Activated CD4-positive, alpha-beta T cell treated with anti-CD3 and anti-CD28 coated beads, Interleukin-2, amount 50 U/mL, for 4 hours (primary cell): ENCODE data around the gene ARHGAP22.
"Not testable (repeated sequence)": the region's sequence is repeated elsewhere in the genome, so short reads cannot be mapped to it uniquely, and the experiment has no call there.

Experiments used
- DNase-seq, 2 experiments: peaks; one replicate each; pipeline ENCODE4 v3.0.0-alpha.2; 2020

The ARHGAP22 gene

GRCh38 chr10:48445932-48446331, 158.9 kb downstream of the ARHGAP22 start:
- no peak for DNase-seq

- DNase-seq, result no peak
These were observed 159.7 kb downstream of the ARHGAP22 start for GRCh38 chr10:48444861-48445841.

GRCh38 chr10:48444266-48444665, 160.6 kb downstream of the ARHGAP22 start:
- no peak for DNase-seq

GRCh38 chr10:48442809-48443177, 162.1 kb downstream of the ARHGAP22 start:
- DNase-seq, result no peak

DNA sequence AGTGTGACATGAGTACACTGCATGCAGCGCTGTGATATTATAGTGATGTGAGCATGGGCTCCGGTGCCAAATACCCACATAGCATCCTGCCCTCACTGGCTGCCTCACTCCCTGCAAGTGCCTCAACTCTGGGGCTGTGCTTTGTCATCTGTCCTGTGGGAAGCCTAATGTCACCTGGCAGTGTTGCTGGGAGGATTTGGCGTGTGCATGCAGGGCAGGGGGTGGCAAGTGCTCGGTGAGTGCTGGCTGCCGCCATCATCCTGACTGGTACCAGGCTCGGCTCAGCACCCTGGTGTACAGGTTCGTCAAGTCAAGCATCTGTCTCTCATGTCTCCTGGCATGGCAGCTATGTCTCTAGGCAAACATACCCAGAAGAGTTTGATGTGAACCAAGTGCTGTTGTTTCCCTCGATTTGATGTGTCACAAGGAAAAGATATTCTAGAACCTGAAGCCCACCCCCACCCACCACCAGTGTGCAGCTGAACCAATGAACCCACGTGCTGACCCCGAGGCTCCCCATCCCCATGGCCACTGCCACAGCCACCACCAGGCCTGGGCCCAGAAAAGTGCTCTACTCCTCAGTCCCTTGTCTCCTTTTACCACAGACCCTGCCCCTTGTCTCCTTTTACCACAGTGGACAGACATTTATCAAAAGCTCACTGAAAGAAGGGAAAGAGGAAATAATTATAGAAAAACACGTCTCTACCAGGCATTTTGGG, 162.6 kb downstream of the ARHGAP22 start:
- DNase-seq, result no peak

DNA sequence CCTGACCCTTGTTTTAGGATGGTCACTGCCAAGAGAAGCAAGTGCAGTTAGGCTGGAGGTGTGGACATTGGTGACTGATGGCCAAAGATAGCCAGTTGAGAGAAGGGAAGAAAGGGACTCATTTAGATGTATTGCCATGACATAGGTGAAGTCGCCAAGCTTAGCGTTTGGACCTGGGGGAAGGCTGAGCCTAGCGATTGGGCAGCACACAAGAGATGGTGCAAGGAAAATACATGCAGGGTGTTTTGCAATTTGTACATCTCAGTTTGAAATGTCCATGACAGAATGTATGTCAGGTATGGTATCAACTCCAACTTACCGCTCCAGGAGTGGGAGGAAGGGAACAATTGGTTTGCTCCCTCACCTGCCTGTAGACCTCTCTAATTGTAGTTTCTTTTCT, 164.1 kb downstream of the ARHGAP22 start:
- no peak for DNase-seq

DNA sequence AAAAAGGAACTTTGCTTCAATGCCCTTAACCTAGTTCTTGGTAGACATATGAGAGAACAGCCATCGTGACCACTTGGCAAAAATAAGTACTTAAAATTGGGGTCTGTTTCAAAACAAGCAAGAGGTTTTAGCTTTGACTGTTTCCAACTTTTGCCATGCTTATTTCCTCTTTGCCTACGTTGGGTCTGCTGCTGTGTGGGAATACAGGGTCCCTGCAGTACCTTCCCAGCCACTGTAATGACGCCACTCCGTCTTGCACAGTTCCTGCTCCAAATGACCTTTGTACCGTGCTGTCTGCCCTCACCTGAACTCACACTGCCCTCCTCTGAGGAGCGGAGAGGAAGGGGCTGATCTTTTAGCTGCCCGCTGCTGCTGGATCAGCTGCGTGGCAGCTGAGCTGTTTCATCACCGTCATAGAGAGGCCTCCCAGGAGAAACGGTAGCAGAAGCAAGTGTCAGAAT, 165.3 kb downstream of the ARHGAP22 start:
- no peak for DNase-seq

GRCh38 chr10:48439031-48439430, 165.8 kb downstream of the ARHGAP22 start:
- DNase-seq, result no peak

- no peak for DNase-seq
These were observed 167.3 kb downstream of the ARHGAP22 start for GRCh38 chr10:48437546-48437945.

DNA sequence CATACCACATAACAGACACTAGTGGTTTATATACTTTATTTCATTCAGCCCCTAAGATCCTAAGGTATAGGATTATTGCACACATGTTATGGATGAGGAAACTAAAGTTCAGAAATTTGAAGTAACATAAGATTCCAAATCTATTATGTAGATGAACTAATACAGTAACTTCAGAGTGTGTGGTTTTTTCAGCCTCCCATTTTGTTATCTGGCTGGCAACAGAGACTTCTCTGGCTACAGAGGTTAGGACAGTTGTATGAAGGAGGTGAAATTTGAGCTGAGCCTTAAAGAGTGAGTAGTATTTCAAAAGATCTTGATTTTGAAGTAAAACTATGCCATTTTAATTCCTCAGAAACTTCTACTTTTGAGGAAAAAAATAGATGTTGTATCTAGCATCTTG, 173.0 kb downstream of the ARHGAP22 start:
- no peak for DNase-seq

GRCh38 chr10:48430402-48430993, 174.4 kb downstream of the ARHGAP22 start:
- no peak for DNase-seq

GRCh38 chr10:48429309-48429708, 175.6 kb downstream of the ARHGAP22 start:
- DNase-seq, result no peak

GRCh38 chr10:48428896-48429295, 176.0 kb downstream of the ARHGAP22 start:
- DNase-seq, result no peak

GRCh38 chr10:48423884-48424283, 181.0 kb downstream of the ARHGAP22 start:
- DNase-seq, result no peak

DNA sequence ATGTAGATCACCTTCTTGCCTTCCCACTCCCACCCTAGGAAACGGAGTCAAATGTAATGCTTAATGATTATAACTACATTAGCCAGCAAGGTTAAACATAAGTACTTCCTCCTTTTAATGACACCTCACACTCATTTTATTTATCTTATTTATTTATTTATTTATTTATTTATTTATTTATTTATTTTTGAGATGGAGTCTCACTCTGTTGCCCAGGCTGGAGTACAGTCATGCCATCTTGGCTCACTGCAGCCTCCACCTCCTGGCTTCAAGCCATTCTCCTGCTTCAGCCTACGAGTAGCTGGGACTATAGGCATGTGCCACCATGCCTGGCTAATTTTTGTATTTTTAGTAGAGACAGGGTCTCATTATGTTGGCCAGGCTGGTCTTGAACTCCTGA, 183.0 kb downstream of the ARHGAP22 start:
- not testable (repeated sequence) for DNase-seq

DNA sequence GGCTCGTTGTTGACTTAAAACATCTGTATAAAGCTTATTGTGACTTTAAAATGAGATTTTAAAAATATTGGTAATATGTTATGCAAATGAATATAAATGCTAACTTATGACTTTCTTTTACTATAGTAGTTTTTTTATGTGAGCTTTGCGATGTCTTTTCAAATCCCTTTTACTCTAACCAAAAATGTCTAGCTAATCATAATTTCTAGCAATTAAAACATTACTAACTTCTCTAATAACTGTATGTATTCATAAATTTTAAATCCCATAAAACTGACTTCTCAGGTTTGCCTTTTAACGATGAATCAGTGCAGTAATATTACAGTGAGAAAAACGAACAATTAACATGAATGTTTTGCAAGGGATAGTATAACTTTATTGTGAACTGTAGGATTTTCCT, 185.2 kb downstream of the ARHGAP22 start:
- DNase-seq, result no peak

GRCh38 chr10:48418189-48418788, 186.6 kb downstream of the ARHGAP22 start:
- DNase-seq, result no peak

- no peak for DNase-seq
These were observed 187.5 kb downstream of the ARHGAP22 start for GRCh38 chr10:48417374-48417773.

DNA sequence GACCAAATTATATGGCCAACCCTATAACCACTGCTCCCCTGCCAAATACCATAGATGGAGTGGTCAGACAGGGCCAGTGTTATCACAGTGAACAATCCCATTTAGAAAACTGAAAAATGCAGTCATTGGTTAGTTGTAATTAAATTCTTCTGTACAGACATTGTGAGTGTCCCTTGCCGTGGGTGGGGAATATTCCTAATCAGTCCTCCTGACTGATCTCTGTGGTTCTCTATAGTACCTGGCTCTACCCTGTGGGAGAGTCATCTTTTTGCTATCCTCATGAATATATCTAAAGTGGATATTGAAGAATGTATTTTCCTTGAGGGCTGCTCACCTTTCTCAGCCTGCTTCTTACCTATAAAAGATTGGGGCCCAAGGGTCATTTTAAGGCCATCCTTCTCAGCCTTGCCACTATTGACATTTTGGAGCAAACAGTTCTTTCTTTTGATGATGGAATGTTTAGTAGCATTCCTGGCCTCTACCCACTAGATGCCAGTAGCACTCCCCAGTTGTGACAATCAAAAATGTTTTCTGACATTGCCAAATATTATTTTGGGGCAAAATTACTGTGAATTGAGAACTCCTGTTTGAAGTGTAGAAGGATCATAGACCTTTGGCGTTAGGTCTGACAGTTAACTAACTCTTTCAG, 188.2 kb downstream of the ARHGAP22 start:
- no peak for DNase-seq

DNA sequence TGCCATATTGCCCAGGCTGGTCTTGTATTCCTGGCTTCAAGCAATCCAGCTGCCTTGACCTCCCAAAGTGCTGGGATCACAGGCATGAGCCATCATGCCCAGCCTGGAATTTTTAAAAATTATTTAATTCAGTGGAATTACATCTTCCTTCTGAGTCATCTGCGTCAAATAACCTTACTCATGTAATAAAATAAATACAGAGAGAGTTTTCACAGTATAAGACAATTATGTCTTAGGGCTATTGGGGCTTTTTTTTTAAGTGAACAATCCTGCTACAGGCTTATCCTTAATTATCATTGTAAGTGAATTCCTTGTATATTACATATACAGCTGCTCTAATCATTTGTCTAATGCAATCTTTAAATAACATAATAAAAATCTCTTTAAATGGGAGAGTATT, 190.1 kb downstream of the ARHGAP22 start:
- no peak for DNase-seq

GRCh38 chr10:48414160-48414559, 190.7 kb downstream of the ARHGAP22 start:
- DNase-seq, result no peak

DNA sequence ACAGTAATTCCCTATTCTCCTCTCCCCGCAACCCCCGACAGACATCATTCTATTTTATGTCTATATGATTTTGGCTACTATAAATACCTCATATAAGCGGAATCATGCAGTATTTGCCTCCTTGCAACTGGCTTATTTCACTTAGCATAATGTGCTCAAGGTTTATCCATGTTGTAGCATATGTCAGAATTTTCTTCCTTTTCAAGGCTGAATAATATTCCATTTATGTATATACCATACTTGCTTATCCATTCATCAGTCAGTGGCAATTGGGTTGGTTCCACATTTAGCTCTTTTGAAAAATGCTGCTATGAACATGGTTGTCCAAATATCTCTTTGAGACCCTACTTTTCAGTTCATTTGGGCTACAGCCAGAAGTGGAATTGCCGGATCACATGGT, 191.9 kb downstream of the ARHGAP22 start:
- DNase-seq, result no peak

DNA sequence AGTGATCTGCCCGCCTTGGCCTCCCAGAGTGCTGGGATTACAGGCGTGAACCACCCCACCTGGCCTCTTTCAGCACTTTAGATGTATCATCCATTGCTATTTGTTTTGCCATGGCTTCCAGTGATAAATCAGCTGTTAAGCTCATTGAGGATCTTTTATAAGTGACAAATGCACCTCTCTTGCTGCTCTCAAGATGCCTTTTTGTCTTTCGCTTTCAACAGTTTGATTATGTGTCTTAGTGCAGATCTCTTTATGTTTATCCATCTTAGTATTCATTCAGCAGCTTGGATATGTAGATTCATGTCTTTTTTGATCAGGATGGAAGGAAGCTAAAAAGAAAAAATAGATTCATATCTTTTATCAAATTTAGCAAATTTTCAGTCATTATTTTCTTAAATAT, 192.8 kb downstream of the ARHGAP22 start:
- DNase-seq, result no peak
